HepG2 (cell line): ENCODE data around the gene GRIN3A. TPM values are rescaled to one million over a fixed set of nuclear protein-coding genes. Genes with fewer than 3 reads are reported as not detected.

Source experiments
- ATAC-seq: fragments of 200-7000 bp; cut with Tn5 transposase; 3 replicates; pipeline ENCODE4 v1.9.1; 2020; ENCODE audit warnings: mild to moderate bottlenecking, moderate library complexity
- BruUV-seq: library from RNA; stranded (reverse); fragments of 400-500 nt; replicated peaks from 2 replicates; lab custom pipeline; 2021; lab: Mats Ljungman, UMichigan
- CTCF ChIA-PET: fragments of 300-600 bp; formaldehyde crosslinking; extraction: SDS; loops from one replicate; lab custom pipeline; 2021; ENCODE audit warnings: low total read pairs, inconsistent platforms, low intra/inter-chr PET ratio; lab: Yijun Ruan, JAX
- POLR2A ChIA-PET: fragments of 350-600 bp; sonication (Branson Sonifier 250); formaldehyde crosslinking; loops from one replicate; lab custom pipeline; 2020; ENCODE audit warnings: antibody characterized with exemption, inconsistent platforms; lab: Yijun Ruan, JAX
- DNase-seq: peaks from one replicate; pipeline ENCODE4 v3.0.0-alpha.2; 2015; ENCODE audit warnings: low spot score
- FAIRE-seq: peaks from 3 replicates; lab custom pipeline; 2011; peaks lifted over from hg19 to GRCh38; lab: Jason Lieb, UNC
- H2AFZ ChIP-seq: one replicate; pipeline ENCODE4 v1.6.1; 2011; ENCODE audit warnings: low read length, inconsistent platforms
- H3K27ac ChIP-seq: fragments of 300-600 bp; 3 replicates; pipeline ENCODE4 v1.8.0; 2011; ENCODE audit warnings: mixed run types, mild to moderate bottlenecking, mixed read lengths, low read length, inconsistent platforms; ENCODE audit not compliant: insufficient read depth; ENCODE audit errors: extremely low read length
- H3K27me3 ChIP-seq, 2 experiments: fragments of 200-600 bp in 1 of 2; 2 replicates in 1 of 2; 3 replicates in 1 of 2; pipeline versions ENCODE4 v1.6.0 to v1.8.0; 2011; ENCODE audit warnings: low read length in 2 of 2, mild to moderate bottlenecking in 2 of 2, moderate library complexity in 2 of 2, inconsistent platforms in 1 of 2; ENCODE audit not compliant: insufficient read depth in 2 of 2, control insufficient read depth in 1 of 2
- H3K36me3 ChIP-seq, 2 experiments: fragments of 200-600 bp in 1 of 2; replicated peaks in 1 of 2; 2 replicates in 1 of 2; 3 replicates in 1 of 2; pipeline versions ENCODE4 v1.5.1 to v1.8.0; 2011; ENCODE audit warnings: low read length in 2 of 2, inconsistent platforms in 1 of 2; ENCODE audit not compliant: insufficient read depth in 2 of 2, control insufficient read depth in 1 of 2
- H3K4me1 ChIP-seq: 2 replicates; pipeline ENCODE4 v1.5.1; 2012; ENCODE audit warnings: low read length, inconsistent platforms; ENCODE audit not compliant: insufficient read depth
- H3K4me2 ChIP-seq: 2 replicates; pipeline ENCODE4 v1.6.0; 2011; ENCODE audit warnings: low read depth, low read length, inconsistent platforms
- H3K4me3 ChIP-seq, 3 experiments: fragments of 200-600 bp in 1 of 3; sonication (generic), shearing (Covaris generic) in 1 of 3; replicated peaks in 1 of 3; 2 replicates each; pipeline ENCODE4 v1.5.1; 2011 to 2016; ENCODE audit warnings: low read length in 3 of 3, inconsistent platforms in 2 of 3, low read depth in 2 of 3, mild to moderate bottlenecking in 2 of 3, control low read depth in 1 of 3, mixed read lengths in 1 of 3; ENCODE audit not compliant: insufficient read depth in 1 of 3
- H3K79me2 ChIP-seq: one replicate; pipeline ENCODE4 v1.6.1; 2011; ENCODE audit warnings: low read length, inconsistent platforms; ENCODE audit not compliant: insufficient read depth
- H3K9ac ChIP-seq: 2 replicates; pipeline ENCODE4 v1.6.0; 2011; ENCODE audit warnings: mild to moderate bottlenecking, low read depth, low read length, inconsistent platforms; ENCODE audit not compliant: insufficient read depth
- H3K9me3 ChIP-seq: 2 replicates; pipeline ENCODE4 v1.5.1; 2012; ENCODE audit warnings: mild to moderate bottlenecking, low read length
- H4K20me1 ChIP-seq: 2 replicates; pipeline ENCODE4 v1.6.0; 2011; ENCODE audit warnings: inconsistent platforms, mild to moderate bottlenecking, low read length, moderate library complexity; ENCODE audit not compliant: insufficient read depth
- FOXP1 ChIP-seq, 2 experiments: fragments of 450-650 bp in 1 of 2; IDR thresholded peaks; 2 replicates each; pipeline ENCODE4 v1.6.1; 2017 to 2018; ENCODE audit warnings: antibody characterized with exemption in 1 of 2
- PRPF4 ChIP-seq: fragments of 200-400 bp; formaldehyde crosslinking; IDR thresholded peaks from 2 replicates; pipeline ENCODE4 v1.6.1; 2016; ENCODE audit warnings: low read length, low read depth; ENCODE audit not compliant: poor library complexity, severe bottlenecking
- ZFYVE20 ChIP-seq: sonication (generic); formaldehyde crosslinking; IDR thresholded peaks from 2 replicates; pipeline ENCODE4 v1.8.0; 2023; ENCODE audit warnings: low read depth, mild to moderate bottlenecking, moderate library complexity, missing genetic modification reagents, borderline replicate concordance
- ZNF574 ChIP-seq: sonication (generic); formaldehyde crosslinking; IDR thresholded peaks from 2 replicates; pipeline ENCODE4 v1.4.0; 2020; ENCODE audit warnings: missing genetic modification reagents
- ZNF605 ChIP-seq: sonication (generic); formaldehyde crosslinking; IDR thresholded peaks from 2 replicates; pipeline ENCODE4 v1.8.0; 2022; ENCODE audit warnings: mild to moderate bottlenecking, missing genetic modification reagents
- ZNF629 ChIP-seq: sonication (generic); formaldehyde crosslinking; conservative IDR thresholded peaks from 2 replicates; pipeline ENCODE4 v1.5.0; 2020; ENCODE audit warnings: missing genetic modification reagents
- ZNF639 ChIP-seq: conservative IDR thresholded peaks from 2 replicates; pipeline ENCODE4 v1.6.1; 2018; ENCODE audit warnings: missing genetic modification reagents
- ZNF790 ChIP-seq: sonication (generic); formaldehyde crosslinking; IDR thresholded peaks from 2 replicates; pipeline ENCODE4 v1.8.0; 2022; ENCODE audit warnings: missing genetic modification reagents, mild to moderate bottlenecking, borderline replicate concordance
- ZNF891 ChIP-seq: sonication (generic); formaldehyde crosslinking; IDR thresholded peaks from 2 replicates; pipeline ENCODE4 v1.5.0; 2020; ENCODE audit warnings: mild to moderate bottlenecking, missing genetic modification reagents
- whole genome bisulfite sequencing: methylation state at CpG from one replicate; pipeline ENCODE4 v1.1.6; 2017; ENCODE audit warnings: low lambda C conversion rate; 5-methylcytosine and 5-hydroxymethylcytosine counted together
- in situ Hi-C: cut with HindIII; loops from 2 replicates; pipeline ENCODE4 v1.10.0; 2017; ENCODE audit warnings: low pct_unique_long_range_greater_than_20kb; ENCODE audit not compliant: extremely low pct_ligation_motif_present
- intact Hi-C: fragments of 100-400 bp; cut with micrococcal nuclease; formaldehyde crosslinking; loops from one replicate; pipeline ENCODE4 v1.10.0; 2022; ENCODE audit not compliant: unreplicated experiment
- polyA plus RNA-seq, 8 experiments: library from polyadenylated mRNA; depleted of rRNA in 3 of 8; stranded (reverse) in 7 of 8; unstranded in 1 of 8; fragments of >200 nt; fragmentation: Illumina TruSeq in 4 of 8; extraction: Trizol in 4 of 8; gene quantifications; 2 replicates each; pipeline versions ENCODE4 v1.2.1 to v1.2.3, GENCODE V29; 2011 to 2016; ENCODE audit warnings: low read depth in 4 of 8, missing spikeins in 1 of 8, mixed read lengths in 1 of 8; ENCODE audit not compliant: insufficient read depth in 1 of 8
- total RNA-seq, 5 experiments: library from RNA; depleted of rRNA; stranded (reverse); fragments of >200 nt; fragmentation: Illumina TruSeq; extraction: Trizol; gene quantifications; 2 replicates each; pipeline ENCODE4 v1.2.3, GENCODE V29; 2016; ENCODE audit warnings: low read depth in 1 of 5
- TF ChIP-seq, protein P1 (sequence below): sonication (generic); formaldehyde crosslinking; IDR thresholded peaks from 2 replicates; pipeline ENCODE4 v1.5.0; 2020; ENCODE audit warnings: mild to moderate bottlenecking, missing genetic modification reagents, borderline replicate concordance

The GRIN3A gene
- total and polyA plus RNA-seq, 2 of the 13 experiments (the other 11 are each of a cell fraction or from before 2014, with no cell fraction given), result not detected

GRCh38 chr9:101636247-101636646 is 102.2 kb downstream of the GRIN3A start:
- H3K36me3 ChIP-seq, result no peaks in the 10 kb centered on the region
- intact Hi-C loops (no loop called here), in situ Hi-C loops (no loop called here)
- H4K20me1 ChIP-seq, result no peaks in the 10 kb centered on the region
- no peaks in the 10 kb centered on the region for H3K27me3 ChIP-seq
- FAIRE-seq (no peak), DNase-seq (no peak), ATAC-seq (no peak)
- no peak overlapping the region for H3K4me3 ChIP-seq
- ChIA-PET CTCF (no interaction called here), POLR2A (no interaction called here)
- no peak for TF ChIP-seq ZNF891 (CRISPR knock-in tag)
- TF ChIP-seq FOXP1 (IDR thresholded peaks at IDR 0.05), result no peak
- TF ChIP-seq FOXP1 (CRISPR knock-in tag; IDR thresholded peaks at IDR 0.05), result no peak
- no peak for TF ChIP-seq ZFYVE20 (CRISPR knock-in tag)
- no peak for TF ChIP-seq ZNF605 (CRISPR knock-in tag)
- no peak for TF ChIP-seq ZNF574
- H3K79me2 ChIP-seq, result no peaks in the 10 kb centered on the region
- H3K4me2 ChIP-seq, result no peak overlapping the region
- 1% methylated on average over 3 of the region's 3 CpGs for WGBS
- H3K27ac ChIP-seq, result no peak overlapping the region
- BruUV-seq, result no TSS peak
- H2AFZ ChIP-seq, result no peak overlapping the region
- H3K9ac ChIP-seq, result no peak overlapping the region
- H3K9me3 ChIP-seq, result no peaks in the 10 kb centered on the region
- H3K4me1 ChIP-seq, result no peaks in the 10 kb centered on the region

DNA sequence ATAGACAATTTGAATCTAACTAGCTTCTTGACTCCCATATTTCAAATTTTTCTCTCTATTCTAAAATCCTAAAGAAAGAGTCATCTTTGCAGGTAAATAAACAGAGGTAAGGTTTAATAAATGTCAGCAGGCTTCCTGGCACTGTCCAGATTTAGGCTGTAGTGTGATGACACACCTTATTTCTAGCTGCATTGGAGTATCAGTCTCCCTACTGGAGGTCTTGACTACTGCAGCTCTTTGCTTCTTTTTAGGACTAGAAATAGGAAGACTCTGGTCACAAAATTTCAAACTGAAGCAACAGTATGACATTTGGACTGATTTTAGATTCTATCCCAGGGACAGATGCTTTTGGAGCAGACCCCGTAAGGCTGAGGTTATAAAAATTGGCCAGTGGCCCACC is 103.0 kb downstream of the GRIN3A start:
- no peaks in the 10 kb centered on the region for H3K36me3 ChIP-seq
- no peak for ATAC-seq
- no peak overlapping the region for H3K4me2 ChIP-seq
- TF ChIP-seq ZNF790 (CRISPR knock-in tag) (no peak), ZNF639 (CRISPR knock-in tag) (no peak), ZNF629 (CRISPR knock-in tag) (no peak), PRPF4 (no peak)
- TF ChIP-seq, protein P1, sequence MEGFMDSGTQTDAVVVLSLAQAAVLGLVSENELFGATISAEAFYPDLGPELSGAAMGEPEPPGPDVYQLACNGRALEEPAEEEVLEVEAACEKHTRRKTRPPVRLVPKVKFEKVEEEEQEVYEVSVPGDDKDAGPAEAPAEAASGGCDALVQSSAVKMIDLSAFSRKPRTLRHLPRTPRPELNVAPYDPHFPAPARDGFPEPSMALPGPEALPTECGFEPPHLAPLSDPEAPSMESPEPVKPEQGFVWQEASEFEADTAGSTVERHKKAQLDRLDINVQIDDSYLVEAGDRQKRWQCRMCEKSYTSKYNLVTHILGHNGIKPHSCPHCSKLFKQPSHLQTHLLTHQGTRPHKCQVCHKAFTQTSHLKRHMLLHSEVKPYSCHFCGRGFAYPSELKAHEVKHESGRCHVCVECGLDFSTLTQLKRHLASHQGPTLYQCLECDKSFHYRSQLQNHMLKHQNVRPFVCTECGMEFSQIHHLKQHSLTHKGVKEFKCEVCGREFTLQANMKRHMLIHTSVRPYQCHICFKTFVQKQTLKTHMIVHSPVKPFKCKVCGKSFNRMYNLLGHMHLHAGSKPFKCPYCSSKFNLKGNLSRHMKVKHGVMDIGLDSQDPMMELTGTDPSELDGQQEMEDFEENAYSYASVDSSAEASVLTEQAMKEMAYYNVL (CRISPR knock-in tag), result no peak
- no peak for FAIRE-seq
- no peaks in the 10 kb centered on the region for H3K27me3 ChIP-seq
- in situ Hi-C loops, result no loop called here
- 47% methylated on average over 1 of the region's 1 CpG for WGBS
- H3K9me3 ChIP-seq, result no peaks in the 10 kb centered on the region
- no peak overlapping the region for H3K9ac ChIP-seq
- H4K20me1 ChIP-seq, result no peaks in the 10 kb centered on the region
- DNase-seq, result no peak
- H3K4me3 ChIP-seq, result no peak overlapping the region
- no peaks in the 10 kb centered on the region for H3K79me2 ChIP-seq
- H3K4me1 ChIP-seq, result no peaks in the 10 kb centered on the region
- intact Hi-C loops, result no loop called here
- no TSS peak for BruUV-seq
- ChIA-PET POLR2A (no interaction called here), CTCF (no interaction called here)
- H2AFZ ChIP-seq, result no peak overlapping the region
- H3K27ac ChIP-seq, result no peak overlapping the region
